Measurements from ENCODE around the gene C6orf89. TPM values are rescaled to one million over a fixed set of nuclear protein-coding genes. Genes with fewer than 3 reads are reported as not detected.

The C6orf89 gene
- polyA plus RNA-seq, 12 donors, result 32.1 to 45.0 (median 37.1) TPM; not detected in 1

DNA sequence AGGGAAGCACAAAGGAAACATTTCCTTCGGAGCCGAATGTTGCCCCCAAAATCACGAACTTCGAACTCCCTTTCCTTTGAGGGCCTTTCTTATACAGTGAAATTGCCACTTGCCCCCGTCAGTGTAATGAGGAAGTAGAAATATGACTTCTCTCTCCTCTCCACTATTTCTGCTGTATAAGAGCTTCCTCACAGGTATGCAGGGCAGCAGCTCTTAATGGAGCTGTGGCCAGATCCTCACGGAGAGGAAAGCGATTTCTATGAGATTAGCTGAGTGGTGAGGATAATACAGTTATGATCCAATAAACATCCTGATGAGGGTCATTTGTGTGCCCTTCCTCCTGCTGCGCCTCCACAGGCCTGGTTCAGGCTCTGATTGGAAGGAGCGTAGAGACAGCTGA lies 35.7 kb upstream of the C6orf89 start:
- no peak for DNase-seq

DNA sequence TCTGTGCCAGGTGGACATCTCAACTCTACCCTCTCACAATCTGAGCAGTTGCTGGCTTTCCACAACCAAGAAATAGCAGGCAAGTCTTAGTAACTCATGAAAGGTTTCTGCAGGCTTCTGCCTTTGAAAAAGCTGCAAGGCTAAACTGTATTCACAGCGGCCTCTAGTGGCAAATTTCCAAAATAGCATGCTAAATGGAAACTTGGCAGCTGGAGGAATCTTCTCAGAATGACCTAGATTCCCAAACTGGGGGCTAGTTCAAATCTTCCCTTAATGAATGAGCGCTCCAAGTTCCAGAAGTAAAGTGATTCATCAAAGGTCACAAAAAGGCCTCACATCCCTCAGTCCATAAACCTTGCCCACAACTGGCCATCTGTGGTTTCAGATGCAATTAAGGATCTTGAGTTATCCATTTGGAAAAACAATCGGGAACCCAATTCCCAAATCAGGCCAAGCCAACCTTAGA lies 34.6 kb upstream of the C6orf89 start:
- peak; percentile 86 for DNase-seq

DNA sequence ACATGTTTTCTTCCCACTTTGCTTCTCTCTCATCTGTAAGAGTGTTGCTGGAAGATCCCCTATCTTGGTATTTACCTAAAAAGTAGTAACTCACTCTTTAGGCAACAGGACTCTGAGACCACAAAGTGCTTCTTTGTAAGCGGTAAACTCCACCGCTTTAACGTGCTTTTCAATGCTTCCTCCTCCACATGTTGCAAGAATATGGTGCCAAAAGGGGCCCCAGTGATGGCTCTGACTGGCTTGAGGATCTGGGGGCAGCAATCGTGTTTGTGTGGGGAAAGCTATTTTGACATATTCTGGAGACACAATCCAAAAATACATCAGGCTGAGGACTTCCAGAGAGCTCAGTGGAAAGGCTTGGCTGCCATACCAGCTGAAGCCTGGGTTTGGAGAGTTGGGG lies 34.1 kb upstream of the C6orf89 start:
- DNase-seq, result no peak

DNA sequence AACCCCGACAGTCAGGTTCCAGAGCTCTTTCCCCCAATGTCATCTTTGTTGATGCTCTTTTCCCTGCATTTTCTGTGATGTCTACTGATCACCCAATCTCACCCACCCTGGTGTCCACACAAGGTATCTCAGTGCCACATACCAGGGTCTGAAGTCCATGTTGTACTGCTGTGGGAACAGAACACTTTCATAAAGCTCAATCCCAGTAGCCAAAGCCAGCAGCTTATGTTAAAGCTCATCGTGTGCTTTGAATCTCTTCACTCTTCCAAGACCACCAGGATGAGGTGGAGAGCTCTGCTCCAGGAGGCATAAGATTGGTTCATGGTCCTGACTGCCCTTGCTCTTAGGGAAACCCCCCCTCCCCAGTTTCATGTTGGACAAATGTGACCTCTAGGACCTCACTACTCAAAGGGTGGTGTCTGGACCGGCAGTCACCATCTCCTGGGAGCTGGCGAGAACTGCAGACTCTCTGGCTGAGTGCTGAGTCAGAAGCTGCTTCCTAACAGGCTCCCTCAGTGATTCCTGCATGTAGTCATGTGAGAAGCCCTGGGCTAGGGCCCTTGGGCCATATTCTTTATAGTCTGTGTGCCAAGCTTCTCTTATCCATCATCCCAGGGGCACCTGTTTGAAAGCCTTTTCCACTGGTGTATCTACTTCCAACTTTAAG lies 33.1 kb upstream of the C6orf89 start:
- no peak for DNase-seq

DNA sequence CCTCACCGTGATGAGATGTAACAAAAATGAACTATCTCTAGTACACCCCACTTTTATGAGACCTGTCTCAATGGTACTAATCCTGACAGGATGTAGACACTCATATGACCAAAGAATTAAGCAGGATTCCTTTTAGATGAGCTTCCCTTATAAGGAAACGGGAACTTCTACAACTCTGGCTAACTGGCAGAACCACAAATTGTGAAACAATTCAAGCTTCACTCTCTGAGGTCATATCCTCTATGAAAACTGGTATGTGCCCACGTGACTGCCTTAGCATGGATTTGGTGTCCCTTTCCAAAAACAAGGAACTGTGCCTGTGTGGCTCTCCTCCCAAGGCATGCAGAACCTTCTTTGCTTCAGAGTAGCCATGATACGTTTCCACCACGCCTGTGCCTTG lies 32.4 kb upstream of the C6orf89 start:
- no peak for DNase-seq

DNA sequence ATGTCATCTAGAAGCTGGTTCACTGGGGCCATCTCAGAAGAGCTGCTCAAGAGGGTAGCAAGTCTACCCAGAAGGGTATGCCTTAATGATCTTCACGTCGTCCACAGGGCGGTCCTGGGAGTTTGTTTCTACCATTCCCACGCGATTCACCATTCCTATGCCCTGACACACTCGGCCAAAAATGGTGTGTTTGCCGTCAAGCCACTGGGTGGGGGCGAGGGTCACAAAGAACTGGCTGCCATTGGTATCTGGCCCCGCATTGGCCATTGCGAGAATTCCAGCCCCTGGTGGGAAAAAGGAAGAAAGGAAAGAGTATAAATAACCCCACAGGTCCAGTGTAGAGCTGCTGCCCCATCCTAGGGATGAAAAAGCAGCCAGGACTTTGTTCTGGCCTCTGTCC lies 30.0 kb upstream of the C6orf89 start:
- DNase-seq, result no peak

DNA sequence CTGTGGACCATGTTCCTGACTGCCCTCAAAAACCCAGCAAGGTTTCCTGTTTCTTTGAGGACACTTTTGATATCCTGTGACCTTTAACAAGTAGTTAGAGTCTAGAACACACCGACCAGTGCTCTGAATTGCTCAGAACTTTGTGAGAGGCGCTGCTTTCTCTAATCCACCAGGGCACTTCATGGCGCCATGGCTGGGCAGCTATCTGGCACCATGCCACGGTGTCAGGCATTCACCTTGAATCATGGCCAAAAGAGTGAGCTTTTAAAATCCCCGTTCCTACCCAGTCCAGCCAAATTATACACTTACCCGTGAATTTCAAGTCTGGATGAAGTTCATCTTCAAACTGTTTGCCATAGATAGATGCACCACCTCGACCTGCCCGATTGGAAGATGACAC lies 29.5 kb upstream of the C6orf89 start:
- DNase-seq, result no peak

DNA sequence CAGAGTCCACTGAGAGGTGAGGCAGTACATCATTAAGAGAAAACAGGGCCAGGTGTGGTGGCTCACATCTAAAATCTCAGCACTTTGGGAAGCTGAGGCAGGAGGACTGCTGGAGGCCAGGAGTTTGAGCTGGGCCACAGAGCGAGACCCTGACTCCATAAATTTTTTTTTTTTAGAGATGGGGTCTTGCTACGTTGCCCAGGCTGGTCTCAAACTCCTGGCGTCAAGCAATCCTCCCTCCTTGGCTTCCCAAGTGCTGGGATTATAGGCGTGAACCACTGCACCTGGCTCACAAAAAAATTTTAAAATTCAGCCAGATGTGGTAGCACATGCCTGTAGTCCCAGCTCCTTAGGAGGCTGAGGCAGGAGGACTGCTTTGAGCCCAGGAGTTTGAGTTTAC lies 28.4 kb upstream of the C6orf89 start:
- DNase-seq, result no peak

DNA sequence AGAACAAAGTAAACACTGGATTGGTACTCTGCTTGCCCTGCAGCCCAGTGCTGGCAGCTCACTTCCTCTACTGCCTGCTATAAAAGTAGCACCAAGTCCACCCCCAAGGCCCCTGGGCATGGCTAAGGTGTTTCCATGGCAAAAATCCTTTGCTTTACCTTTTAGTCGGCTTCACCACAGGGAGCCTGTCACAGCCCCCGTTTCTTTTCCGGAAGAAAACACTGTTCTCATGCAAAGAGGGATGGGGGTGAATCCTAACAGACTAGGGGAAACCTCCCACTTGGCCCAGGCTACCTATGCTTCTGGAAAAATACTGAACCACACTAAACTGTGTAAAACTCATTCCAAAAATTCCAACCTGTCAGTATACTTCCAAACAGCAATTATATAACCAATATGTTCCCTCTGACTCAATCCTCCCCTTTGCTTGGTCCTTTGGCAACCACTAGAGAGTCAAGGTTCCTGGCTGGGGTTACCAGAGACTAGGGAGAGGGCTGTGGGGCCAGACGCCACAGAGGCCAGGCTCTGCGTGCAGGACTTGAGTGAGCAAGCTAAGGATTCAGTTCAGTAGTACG lies 27.3 kb upstream of the C6orf89 start:
- no peak for DNase-seq

DNA sequence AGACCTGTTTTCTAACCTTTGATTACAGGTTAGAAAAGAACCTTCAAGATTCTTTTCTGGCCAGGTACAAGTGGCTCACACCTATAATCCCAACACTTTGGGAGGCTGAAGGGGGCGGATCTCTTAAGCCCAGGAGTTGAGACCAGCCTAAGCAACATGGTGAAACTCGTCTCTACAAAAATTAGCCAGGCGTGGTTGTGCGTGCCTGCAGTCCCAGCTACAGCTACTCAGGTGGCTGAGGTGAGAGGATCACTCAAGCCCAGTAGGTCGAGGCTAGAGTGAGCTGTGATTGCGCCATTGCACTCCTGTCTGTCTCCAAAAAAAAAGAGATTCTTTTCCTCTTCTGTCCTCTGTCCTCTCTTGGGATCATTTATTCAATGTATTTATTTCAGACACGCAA lies 25.6 kb upstream of the C6orf89 start:
- DNase-seq, result no peak

DNA sequence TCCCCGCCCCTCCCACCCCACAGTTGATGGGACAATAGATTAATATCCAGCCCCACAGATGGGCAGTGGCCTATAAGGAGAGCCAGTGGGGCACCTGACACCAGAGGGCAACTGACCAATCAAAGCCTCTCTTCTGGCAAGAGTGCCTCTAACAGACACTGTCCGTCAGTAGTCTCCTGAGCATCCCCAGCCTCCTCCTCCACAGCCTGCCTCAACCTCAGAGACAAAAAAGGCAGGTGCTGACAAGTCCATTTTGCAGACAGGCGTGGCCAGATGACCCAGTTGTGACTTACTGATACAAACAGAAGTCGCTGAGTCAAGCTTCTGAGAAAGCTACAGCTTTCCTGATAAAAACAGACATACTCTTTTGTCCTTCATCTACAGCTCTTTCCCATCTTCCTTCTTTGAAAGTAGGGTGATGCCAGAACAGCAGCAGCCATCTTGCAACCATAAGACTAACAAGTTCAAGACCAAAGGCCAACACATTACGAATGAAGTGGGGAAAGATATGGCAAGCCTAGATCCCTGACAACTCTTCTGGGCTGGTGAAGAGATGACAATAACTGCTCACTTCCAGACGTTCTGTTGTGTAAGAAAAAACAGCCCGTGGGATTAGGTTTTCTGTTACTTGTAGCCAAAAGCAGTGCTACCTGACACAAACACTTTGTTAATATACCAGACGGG lies 23.4 kb upstream of the C6orf89 start:
- no peak for DNase-seq

DNA sequence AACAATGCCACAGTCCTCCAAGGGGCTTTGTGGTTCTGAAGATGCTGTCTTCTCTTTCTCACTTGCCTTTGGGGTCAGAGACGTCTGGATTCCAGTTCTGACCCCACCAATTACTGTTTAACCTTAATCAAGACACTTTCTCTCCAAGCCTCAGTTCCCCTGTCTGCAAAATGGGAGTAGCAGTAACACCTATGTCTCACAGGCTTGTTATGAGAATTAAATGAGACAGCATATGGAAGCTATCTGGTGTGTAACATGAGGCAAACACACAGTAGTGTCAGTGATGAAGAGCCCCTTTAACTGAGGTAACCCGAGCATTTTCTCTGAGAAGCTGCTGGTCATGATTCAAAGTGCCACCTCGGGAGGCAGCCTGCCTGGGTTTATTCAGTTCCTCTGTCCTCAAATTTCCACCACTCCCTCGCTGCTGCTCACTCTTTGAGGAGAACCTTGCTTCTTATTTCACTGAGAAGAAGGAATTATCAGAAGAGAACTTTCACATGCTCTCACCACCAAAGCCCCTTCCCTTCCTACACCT lies 22.8 kb upstream of the C6orf89 start:
- DNase-seq, result no peak

DNA sequence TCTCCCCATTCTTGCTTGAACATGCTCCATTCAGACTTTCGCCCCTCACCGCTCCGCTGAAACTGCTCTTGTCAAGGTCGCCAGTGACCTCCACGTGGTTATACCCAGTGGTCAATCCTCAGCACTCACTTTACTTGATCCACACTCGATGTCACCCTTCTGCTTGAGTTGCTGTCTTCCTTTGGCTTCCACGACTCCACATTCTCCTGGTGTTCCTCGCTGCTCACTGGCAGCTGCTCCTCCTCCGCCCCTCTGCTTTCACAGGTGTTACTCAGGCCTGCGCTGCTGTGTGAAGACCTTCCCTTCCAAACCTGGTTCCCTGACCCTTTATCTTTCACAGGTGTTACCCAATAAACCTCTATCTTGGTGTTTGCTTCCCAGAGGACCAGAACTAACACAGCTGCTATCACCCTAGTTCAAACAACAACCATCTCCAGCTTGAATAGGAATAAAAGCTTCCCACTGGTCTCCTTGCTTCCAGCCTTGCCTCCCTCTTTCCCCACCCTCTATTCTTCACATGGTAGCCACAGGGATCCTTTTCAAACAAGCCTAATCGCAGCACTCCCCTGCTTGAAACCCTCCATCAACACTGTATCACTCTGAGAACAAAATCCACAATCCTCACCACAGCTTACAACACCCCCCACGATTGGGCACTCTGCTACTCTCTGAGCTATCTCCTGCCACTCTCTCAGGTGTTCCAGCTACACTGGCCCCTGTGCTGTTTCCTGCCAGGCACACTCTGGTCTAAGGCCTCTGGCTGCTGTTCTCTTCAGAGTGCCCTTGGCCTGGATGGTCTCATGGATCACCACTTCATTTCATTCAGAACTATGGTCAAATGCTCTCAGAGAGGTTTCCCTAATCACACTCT lies 21.8 kb upstream of the C6orf89 start:
- DNase-seq, result no peak

DNA sequence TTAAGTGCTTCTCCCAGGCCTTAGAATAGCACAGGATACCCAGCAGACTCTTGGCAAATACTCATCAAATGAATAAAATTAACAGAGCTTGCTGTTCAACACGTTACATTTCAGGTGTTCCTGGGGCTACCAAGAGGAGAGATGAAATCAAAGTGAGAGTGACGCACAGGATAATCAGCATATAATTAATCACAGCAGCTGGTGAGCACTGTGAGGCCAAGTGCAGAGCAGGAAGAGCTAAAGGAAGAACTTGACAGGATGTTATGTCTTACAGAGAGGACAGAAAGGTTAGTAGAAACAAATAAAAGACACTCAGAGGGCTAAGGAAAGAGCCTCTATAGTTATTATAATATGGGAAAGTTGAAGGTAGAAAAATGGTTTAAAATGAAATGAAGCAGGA lies 19.9 kb upstream of the C6orf89 start:
- DNase-seq, result no peak

DNA sequence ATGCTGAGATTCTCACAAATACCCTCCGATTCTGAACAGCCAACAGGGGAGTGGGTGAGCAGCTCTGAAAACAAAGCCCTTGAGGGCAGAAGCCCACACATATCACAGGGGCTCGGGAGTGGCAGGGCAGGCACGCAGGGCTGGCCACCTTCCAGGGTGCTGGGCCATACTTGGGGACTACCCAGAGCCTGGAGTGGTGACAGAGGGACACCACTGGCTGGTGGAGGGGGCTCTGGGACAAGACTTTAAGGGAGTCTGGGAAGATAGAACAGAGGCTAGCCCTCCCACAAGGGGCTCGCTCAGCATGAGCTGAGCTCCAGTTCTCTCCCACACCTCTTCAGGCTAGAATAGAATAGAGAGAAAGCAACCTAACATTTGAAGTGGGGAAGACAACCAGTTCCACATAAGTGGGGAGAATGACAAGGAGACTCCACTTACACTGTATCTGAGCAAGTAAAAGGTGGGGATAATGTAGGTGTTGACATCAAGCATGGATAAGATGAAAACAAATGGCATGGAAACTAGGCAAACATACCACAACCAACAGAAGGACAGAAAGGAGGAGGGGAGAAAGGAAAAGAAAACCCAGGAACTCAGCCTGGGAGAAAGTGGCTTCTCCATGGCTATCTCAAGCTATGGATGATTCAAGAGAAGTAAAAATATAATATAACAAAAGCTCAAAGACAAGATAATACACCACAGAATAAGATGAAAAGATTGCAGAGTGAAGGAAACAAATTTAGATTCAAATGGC lies 18.1 kb upstream of the C6orf89 start:
- DNase-seq, result no peak

DNA sequence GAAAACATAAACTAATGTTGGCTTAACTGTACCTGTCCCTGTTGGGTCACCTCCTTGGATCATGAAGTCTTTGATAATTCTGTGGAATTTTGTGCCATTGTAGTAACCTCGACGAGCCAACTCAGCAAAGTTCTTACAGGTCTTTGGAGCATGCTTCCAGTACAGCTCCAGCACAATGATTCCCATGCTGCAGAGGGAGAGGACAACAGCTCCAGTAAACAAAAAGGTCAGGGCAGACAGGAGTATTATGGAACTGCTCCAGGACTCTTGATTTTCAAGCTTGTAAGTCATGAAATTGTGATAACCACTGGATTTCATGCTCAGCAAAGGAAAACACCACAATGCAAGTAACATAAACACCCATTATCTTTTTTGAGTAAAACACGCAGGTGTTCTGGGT lies 14.1 kb upstream of the C6orf89 start:
- DNase-seq, result no peak

DNA sequence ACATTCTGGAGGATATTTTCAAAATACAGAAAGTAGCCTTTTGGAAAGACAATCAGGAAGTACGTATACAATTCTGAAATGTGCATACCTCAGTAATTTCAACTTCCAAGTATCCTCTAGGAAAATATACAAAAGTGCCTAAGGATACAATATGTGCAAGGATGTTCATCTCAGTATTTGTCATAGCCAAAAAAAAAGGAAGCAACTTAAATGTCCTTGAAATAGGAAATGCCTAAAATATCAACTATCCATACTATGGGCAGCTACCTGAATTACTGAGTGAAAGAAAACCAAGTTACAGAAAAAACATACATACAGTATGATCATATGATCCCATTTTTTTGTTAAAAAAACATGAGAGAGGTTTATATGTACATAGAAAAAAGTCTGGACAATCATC lies 12.6 kb upstream of the C6orf89 start:
- DNase-seq, result no peak

DNA sequence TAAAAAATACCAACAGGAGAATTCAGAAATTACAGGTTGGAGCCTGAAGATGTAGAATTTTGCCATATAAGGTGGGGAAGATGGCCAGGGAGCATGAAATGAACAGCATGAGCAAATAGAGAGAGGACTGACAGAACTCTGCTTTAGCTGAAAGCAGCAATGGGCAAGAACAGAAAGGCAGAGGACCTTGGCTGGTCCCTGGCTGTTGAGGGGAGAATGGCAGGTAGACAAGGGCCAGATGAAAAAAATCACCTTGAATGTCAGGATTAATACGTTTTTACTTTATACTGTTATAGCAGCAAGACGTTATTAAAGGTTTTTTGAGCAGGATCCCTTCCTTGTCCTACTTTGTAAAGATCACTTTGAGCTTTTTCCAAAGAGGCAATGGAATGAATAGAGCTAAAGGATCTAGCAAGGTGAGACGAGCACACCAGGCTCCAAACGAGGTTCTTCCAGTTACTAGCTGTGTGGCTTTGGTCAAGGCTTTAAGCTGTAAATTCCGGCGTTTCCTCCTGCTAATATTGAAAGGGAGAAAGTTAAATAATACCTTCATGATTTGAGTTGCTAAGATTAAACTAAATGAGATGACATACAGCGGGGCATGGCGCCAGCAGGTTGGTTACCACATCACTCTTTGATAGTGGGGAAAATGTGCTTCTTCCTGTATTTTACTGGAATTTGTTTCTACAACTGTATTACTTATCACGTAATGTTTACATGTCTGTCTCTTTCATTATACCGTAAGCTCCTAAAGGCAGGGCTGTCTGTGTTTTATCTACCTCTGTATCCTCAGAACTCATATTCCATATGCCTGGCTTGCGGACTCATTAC lies 11.9 kb upstream of the C6orf89 start:
- DNase-seq, result no peak

DNA sequence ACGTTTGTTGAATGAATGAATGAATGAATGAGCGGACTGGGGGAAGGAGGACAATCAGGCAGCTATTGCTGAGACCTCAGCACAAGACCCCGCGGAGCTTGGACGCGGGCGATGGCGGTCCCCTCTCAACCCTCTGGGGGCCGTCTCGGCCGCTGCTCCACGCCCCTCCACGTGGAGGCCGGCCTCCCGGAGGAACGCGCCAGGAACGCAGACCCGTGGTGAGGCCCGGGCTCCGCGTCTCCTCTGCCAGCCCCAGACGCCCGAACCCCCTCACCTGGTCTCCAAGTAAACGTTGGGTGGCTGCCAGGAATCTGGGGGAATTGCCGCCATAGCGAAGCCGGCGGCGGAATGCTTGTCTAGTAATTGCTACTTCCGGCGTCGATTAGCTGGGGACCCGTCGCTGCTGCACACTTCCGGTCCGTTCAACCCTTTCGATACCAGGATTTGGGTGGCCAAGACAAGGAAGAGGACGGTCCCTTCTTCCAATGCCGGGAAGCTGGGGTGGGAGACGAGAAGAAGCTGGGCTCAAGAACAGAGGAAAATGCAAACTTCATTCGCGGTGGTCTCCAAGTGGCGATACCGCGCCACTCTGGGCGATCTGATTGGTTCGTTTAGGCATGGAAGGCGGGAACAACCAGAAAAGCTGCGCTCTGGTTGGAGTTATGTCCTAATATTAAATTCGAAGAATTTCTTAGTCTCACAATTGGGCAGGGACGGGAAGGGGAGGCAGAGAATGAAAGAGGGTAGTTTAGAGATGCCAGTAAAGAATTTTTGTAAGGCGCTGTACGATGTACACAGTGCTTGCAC lies 11.1 kb upstream of the C6orf89 start, which contains the start of gene PPIL1:
TSS of gene PPIL1 (minus strand) at position 361 of the 807 bp plus-strand sequence. CDS start at position 330, 31 bp downstream.
- DNase-seq, result peak; percentile 94
